Breast epithelium (tissue), 4 donors: ENCODE data around the gene SETD2. TPM values are rescaled to one million over a fixed set of nuclear protein-coding genes. Genes with fewer than 3 reads are reported as not detected.
A peak's percentile ranks its signal among the peaks of the same experiment; 100 is the strongest.

ENCODE experiments used
- DNase-seq, 2 donors: peaks; one replicate each; pipeline ENCODE4 v3.0.0-alpha.2; 2019; ENCODE audit warnings: low spot score in 2 of 2
- H3K27ac ChIP-seq, 2 donors: fragments of 200-600 bp; sonication (generic) in 1 of 2; one replicate each; pipeline ENCODE4 v1.5.1; 2016 to 2019; ENCODE audit warnings: mild to moderate bottlenecking in 1 of 2
- H3K27me3 ChIP-seq, 2 donors: fragments of 200-600 bp; sonication (generic) in 1 of 2; one replicate each; pipeline versions ENCODE4 v1.5.1 to v1.6.0; 2017 to 2019; ENCODE audit warnings: control low read depth in 1 of 2, mild to moderate bottlenecking in 1 of 2
- H3K36me3 ChIP-seq: fragments of 200-600 bp; one replicate; pipeline ENCODE4 v1.5.1; 2019
- H3K4me1 ChIP-seq, 2 donors: fragments of 200-600 bp; sonication (generic); one replicate each; pipeline ENCODE4 v1.5.1; 2016 to 2019; ENCODE audit warnings: control low read depth in 1 of 2
- H3K4me3 ChIP-seq, 3 donors: fragments of 200-600 bp; sonication (generic); 1 replicate in 2 of 3; 2 replicates in 1 of 3; pipeline ENCODE4 v1.5.1; 2016 to 2019; ENCODE audit warnings: mild to moderate bottlenecking in 3 of 3, moderate library complexity in 2 of 3
- H3K9me3 ChIP-seq, 2 donors: fragments of 200-600 bp; sonication (generic) in 1 of 2; one replicate each; pipeline ENCODE4 v1.5.1; 2016 to 2019; ENCODE audit warnings: control low read depth in 1 of 2
- CTCF ChIP-seq, 3 donors: fragments of 450-650 bp; IDR thresholded peaks; one replicate each; pipeline ENCODE4 v1.5.1; 2016 to 2017; ENCODE audit warnings: antibody characterized with exemption in 3 of 3, mild to moderate bottlenecking in 3 of 3, moderate library complexity in 3 of 3
- POLR2A ChIP-seq: fragments of 450-650 bp; IDR thresholded peaks from one replicate; pipeline ENCODE4 v1.6.1; 2016; ENCODE audit warnings: antibody characterized with exemption, mild to moderate bottlenecking, moderate library complexity
- POLR2AphosphoS5 ChIP-seq, 3 donors: sonication (generic); formaldehyde crosslinking; IDR thresholded peaks; one replicate each; pipeline ENCODE4 v1.6.1; 2017; ENCODE audit warnings: antibody characterized with exemption in 3 of 3
- intact Hi-C: fragments of 100-400 bp; cut with DNase I; formaldehyde crosslinking; loops from one replicate; pipeline ENCODE4 v1.15.1; 2023; ENCODE audit warnings: low total_unique reads
- total RNA-seq, 3 donors: library from RNA; depleted of rRNA; stranded (reverse); fragments of >200 nt; gene quantifications; one replicate each; pipeline ENCODE4 v1.1.0, GENCODE V29; 2016

Gene SETD2
- total RNA-seq, 3 donors from 2014 or later = 59.8 to 87.8 (median 74.4) TPM

- Histone ChIP-seq H3K27me3 (no peaks in the 10 kb centered on the region), H3K4me3 (peak overlapping the region in 2 of 3 donors; percentile 29 to 73), H3K27ac (peak overlapping the region; percentile 84 to 90), H3K9me3 (no peaks in the 10 kb centered on the region), H3K4me1 (peaks cover 8 to 19% of the 10 kb centered on the region in 2 donors), H3K36me3 (no peaks in the 10 kb centered on the region)
- DNase-seq = no peak
- TF ChIP-seq POLR2AphosphoS5 (IDR thresholded peaks at IDR 0.05) (no peak), CTCF (IDR thresholded peaks at IDR 0.05) (no peak), POLR2A (no peak)
- intact Hi-C loops = loop anchor here (5.0 kb wide), 2 partner anchors 100 to 1185 kb away; no protein-coding TSS in a partner anchor
Measured at GRCh38 chr3:46982546-46982945, 181.4 kb downstream of the SETD2 start.

GRCh38 chr3:46981932-46982471 lies 181.9 kb downstream of the SETD2 start:
- no peak for TF ChIP-seq POLR2A
- no peak for TF ChIP-seq CTCF (IDR thresholded peaks at IDR 0.05)
- TF ChIP-seq POLR2AphosphoS5 (IDR thresholded peaks at IDR 0.05) = no peak
- peaks cover 8 to 19% of the 10 kb centered on the region in 2 donors for H3K4me1 ChIP-seq
- H3K27ac ChIP-seq = peak overlapping the region; percentile 84 to 90
- intact Hi-C loops = loop anchor here (5.0 kb wide), 2 partner anchors 100 to 1185 kb away; no protein-coding TSS in a partner anchor
- H3K36me3 ChIP-seq = no peaks in the 10 kb centered on the region
- peak; percentile 58 to 76 for DNase-seq
- no peaks in the 10 kb centered on the region for H3K9me3 ChIP-seq
- H3K4me3 ChIP-seq = peak overlapping the region in 2 of 3 donors; percentile 29 to 73
- no peaks in the 10 kb centered on the region for H3K27me3 ChIP-seq

- Histone ChIP-seq H3K27ac (peak overlapping the region; percentile 84 to 90), H3K4me1 (peaks cover 8 to 19% of the 10 kb centered on the region in 2 donors), H3K36me3 (no peaks in the 10 kb centered on the region), H3K27me3 (no peaks in the 10 kb centered on the region), H3K4me3 (peak overlapping the region; percentile 63 to 73 (median 71)), H3K9me3 (no peaks in the 10 kb centered on the region)
- no peak for TF ChIP-seq POLR2AphosphoS5 (IDR thresholded peaks at IDR 0.05)
- TF ChIP-seq CTCF (IDR thresholded peaks at IDR 0.05) = no peak
- no peak for TF ChIP-seq POLR2A
- intact Hi-C loops = loop anchor here (5.0 kb wide), 2 partner anchors 98 to 1187 kb away; no protein-coding TSS in a partner anchor
- no peak for DNase-seq
Measured at GRCh38 chr3:46979958-46980497, 183.9 kb downstream of the SETD2 start.

- no peaks in the 10 kb centered on the region for H3K9me3 ChIP-seq
- intact Hi-C loops = loop anchor here (1.0 kb wide), 1 partner anchor 35 kb away; no protein-coding TSS in a partner anchor
- peak within 1 kb of the TSS; percentile 84 to 90 for H3K27ac ChIP-seq
- peaks cover 8 to 19% of the 10 kb centered on the region in 2 donors for H3K4me1 ChIP-seq
- peak; percentile 93 to 94 for DNase-seq
- peak in 1 of 3 donors; percentile 12 for TF ChIP-seq CTCF (IDR thresholded peaks at IDR 0.05)
- peak in 2 of 3 donors; percentile 25 to 74 for TF ChIP-seq POLR2AphosphoS5 (IDR thresholded peaks at IDR 0.05)
- peak; percentile 41 for TF ChIP-seq POLR2A
- H3K36me3 ChIP-seq = no peaks in the 10 kb centered on the region
- no peaks in the 10 kb centered on the region for H3K27me3 ChIP-seq
- peak within 1 kb of the TSS; percentile 63 to 73 (median 71) for H3K4me3 ChIP-seq
Measured at GRCh38 chr3:46978985-46979944, 184.6 kb downstream of the SETD2 start, which contains the start of gene NBEAL2. Gene NBEAL2 (plus strand): TSS chr3:46979666. CDS start chr3:46979862, 196 bp downstream.
